ENCODE measurements around the gene FIBP. TPM values are rescaled to one million over a fixed set of nuclear protein-coding genes. Genes with fewer than 3 reads are reported as not detected.

FIBP gene
- total and polyA plus RNA-seq, 2 donors (not counting 3 experiments of a cell fraction or from before 2014, with no cell fraction given), result 105 to 162 TPM

GRCh38 chr11:65864706-65865471 is 23.4 kb downstream of the FIBP start:
- no peaks in the 10 kb centered on the region for H3K9me1 ChIP-seq (replicated peaks; ENCODE audit: control insufficient read depth, extremely low read depth, insufficient read depth, low read length)
- ChIA-PET POLR2A (no interaction called here), CTCF (interaction anchor here (2.2 to 2.3 kb wide), 2 partner anchors 20 to 23 kb away, joined by 8 to 9 read pairs; partner anchors contain the start of gene FIBP)
- peaks cover 15% of the 10 kb centered on the region for H3K4me1 ChIP-seq (ENCODE audit: control insufficient read depth, extremely low read depth, insufficient read depth, low read length)
- no peak for TF ChIP-seq MAX (IDR thresholded peaks at IDR 0.05; ENCODE audit: insufficient read depth, insufficient read length)
- no peak for TF ChIP-seq POLR2AphosphoS5 (IDR thresholded peaks at IDR 0.05; ENCODE audit: insufficient read depth, low read depth, low read length)
- TF ChIP-seq JUN (IDR thresholded peaks at IDR 0.05; ENCODE audit: borderline replicate concordance, insufficient read depth, insufficient read length, low read depth), result no peak
- no peak for TF ChIP-seq GATA2 (IDR thresholded peaks at IDR 0.05; ENCODE audit: insufficient read depth, insufficient read length, low read depth, low read length)
- no peak for TF ChIP-seq MYC (IDR thresholded peaks at IDR 0.05; ENCODE audit: low read depth, low read length)
- no peak overlapping the region for H3K4me3 ChIP-seq (replicated peaks in 1 of 3; ENCODE audit: insufficient read depth in 1 of 3, low read depth in 1 of 3, low read length in 3 of 3)
- FAIRE-seq (no peak), DNase-seq (ENCODE audit: low read depth, low spot score) (no peak)
- H2AFZ ChIP-seq (ENCODE audit: low read depth, low read length), result no peak overlapping the region
- intact Hi-C loops (cut with micrococcal nuclease) (no loop called here), dilution Hi-C loops (cut with MboI; ENCODE audit: extremely low pct_ligation_motif_present, low sequenced_read_pairs) (no loop called here)
- no peak overlapping the region for H3K27ac ChIP-seq (ENCODE audit: insufficient read depth, low read depth, low read length)
- no peaks in the 10 kb centered on the region for H3K9me3 ChIP-seq (replicated peaks; ENCODE audit: control insufficient read depth, insufficient read depth, low read length)
- H4K20me1 ChIP-seq (replicated peaks; ENCODE audit: control insufficient read depth, extremely low read depth, insufficient read depth, low read length), result no peaks in the 10 kb centered on the region
- H3K9ac ChIP-seq (replicated peaks; ENCODE audit: extremely low read depth, insufficient read depth, low read length), result no peak overlapping the region
- H3K79me2 ChIP-seq (ENCODE audit: control insufficient read depth, insufficient read depth, low read length), result peaks cover 33% of the 10 kb centered on the region
- H3K4me2 ChIP-seq (ENCODE audit: insufficient read depth, low read length), result no peak overlapping the region
- H3K27me3 ChIP-seq (ENCODE audit: control insufficient read depth in 2 of 2, insufficient read depth in 2 of 2, low read length in 2 of 2), result no peaks in the 10 kb centered on the region
- H3K36me3 ChIP-seq (ENCODE audit: control insufficient read depth in 2 of 2, extremely low read depth in 1 of 2, insufficient read depth in 2 of 2, low read length in 2 of 2), result peaks cover 9 to 46% of the 10 kb centered on the region in 2 experiments
- no TSS peak for BruUV-seq (replicated peaks)
